HG03565 (cell line): ENCODE results near the gene PTPN23.
A peak's percentile ranks its signal among the peaks of the same experiment; 100 is the strongest.
"Not testable (repeated sequence)": the region's sequence is repeated elsewhere in the genome, so short reads cannot be mapped to it uniquely, and the experiment has no call there.

ENCODE experiments used
- ATAC-seq: cut with Tn5 transposase; IDR thresholded peaks from one replicate; pipeline ENCODE4 v1.9.1; 2021; ENCODE audit warnings: mild to moderate bottlenecking, moderate library complexity; ENCODE audit not compliant: unreplicated experiment

Gene PTPN23

DNA sequence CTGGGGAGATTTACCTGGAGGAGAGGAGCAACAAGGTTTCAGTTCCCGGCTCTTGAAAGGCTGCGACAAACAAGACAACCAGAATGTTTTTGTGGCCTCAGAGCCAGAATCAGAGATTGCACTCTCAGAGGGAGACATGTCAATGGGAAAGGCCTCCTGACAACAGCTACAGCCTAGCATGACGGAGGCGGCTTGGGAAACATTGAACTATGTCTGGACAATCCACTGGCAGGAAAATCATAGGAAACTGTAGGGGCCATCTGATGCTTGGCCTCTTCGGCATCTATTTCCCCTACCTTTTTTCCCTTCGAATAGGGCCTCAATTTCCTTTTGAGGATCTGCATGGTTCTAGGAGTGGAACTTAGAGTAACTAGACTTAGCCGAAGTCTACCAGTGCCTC is 13.2 kb upstream of the PTPN23 start:
- no peak for ATAC-seq

DNA sequence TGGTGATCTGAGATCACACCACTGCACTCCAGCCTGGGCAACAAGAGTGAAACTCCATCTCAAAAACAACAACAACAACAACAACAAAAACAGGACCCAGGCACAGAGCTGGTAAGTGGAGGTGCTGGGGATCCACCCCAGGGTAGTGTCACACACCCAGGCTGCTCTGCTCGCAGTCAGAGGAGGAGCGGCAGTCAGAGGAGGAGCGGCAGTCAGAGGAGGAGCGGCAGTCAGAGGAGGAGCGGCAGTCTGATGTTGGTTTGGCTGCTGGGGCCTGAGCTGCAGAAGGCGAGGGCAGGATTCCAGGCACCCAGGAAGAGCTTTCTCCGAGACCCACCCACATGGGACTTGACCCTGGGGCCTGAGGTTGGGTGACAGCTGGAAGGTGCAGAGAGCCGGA is 10.8 kb upstream of the PTPN23 start:
- not testable (repeated sequence) for ATAC-seq

DNA sequence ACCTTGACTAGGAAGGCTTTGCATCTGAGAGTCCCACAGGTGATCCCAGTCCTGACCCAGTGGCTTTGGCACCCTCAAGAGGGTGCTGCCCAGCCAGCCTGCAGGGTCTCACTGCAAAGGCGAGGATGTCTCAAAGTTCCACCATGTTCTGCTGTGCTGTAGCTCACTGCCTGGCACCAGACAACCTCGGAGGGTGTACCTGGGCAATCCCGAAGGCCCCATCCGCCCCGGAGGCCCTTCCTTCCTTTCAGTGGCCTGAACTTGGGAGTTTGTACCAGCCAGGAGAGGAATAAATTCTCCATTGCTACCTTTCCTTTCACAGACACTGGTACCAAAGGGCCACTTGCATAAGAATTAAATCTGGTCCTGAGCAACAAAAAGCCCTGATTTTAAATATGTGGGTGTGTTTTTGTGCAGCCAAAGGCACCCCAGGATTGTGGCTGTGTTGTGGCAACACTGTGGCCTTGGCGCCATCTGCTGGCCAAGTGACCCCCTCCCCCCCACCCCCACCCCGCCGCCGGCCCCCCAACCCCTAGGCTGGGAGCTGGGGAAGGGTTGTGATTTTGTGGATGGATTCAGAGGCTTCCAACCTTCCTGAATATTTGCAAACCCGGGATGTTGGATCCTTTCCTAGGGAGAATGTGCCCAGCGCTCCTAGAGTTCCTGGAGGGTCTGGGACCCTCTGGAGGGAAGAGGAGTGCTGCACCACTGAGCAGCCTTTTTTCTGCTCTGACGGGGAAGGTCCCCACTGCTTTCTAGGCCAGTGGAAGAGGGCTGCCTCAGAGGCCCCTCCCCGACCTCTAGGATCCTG is 9.7 kb upstream of the PTPN23 start:
- ATAC-seq, result no peak

DNA sequence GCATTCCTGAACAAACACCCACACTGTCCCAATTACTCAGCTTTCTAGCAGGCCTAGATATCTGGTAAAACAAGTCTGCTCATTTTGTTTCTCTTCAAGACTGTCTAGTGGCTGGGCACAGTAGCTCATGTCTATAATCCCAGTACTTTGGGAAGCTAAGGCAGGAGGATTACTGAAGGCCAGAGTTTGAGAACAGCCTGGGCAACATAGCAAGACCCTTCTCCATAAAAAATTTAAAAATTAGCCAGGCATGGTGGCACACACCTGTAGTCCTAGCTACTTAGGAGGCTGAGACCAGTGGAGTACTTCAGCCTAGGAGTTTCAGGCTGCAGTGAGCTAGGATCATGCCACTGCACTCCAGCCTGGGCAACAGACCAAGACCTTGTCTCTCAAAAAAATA is 6.2 kb upstream of the PTPN23 start:
- ATAC-seq, result no peak

DNA sequence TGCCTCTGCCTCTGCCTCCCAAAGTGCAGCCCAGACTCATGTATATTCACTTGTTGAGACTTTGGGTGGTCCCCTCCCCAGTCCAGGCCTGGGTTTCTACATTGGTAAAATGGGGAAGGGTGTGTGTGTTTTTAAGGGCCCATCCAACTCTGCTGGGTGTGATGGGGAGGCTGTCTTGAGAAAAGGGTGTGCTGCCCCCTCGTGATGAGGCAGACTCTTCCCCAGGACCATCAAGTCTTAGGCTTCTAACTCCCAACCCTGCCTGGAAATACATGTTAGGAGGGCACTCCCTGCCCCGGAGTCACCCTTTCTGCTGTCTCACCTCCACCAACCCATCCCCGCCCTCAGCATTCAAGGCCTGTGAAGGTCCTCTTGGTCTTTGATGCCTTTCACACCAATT is 4.4 kb upstream of the PTPN23 start:
- no peak for ATAC-seq

DNA sequence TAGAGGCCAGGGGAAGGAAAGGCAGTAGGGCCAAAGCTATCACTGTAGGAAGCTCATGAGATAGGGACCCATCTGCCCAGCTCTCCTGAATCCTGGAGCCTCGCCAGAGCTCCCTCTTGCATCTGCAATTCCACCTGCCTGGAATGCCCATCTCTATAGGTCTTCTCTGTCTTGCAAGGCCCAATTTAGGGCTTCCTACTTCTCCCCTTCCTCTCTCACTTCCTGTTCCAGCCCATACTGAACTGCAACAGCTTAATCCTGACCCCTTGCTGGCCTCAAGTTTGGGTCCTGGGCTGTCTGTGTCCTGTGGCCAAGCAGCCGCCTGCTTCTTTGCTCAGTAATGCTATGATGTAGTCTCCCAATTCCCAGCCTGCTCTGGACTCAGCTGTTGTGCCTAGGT is 3.6 kb upstream of the PTPN23 start:
- no peak for ATAC-seq

DNA sequence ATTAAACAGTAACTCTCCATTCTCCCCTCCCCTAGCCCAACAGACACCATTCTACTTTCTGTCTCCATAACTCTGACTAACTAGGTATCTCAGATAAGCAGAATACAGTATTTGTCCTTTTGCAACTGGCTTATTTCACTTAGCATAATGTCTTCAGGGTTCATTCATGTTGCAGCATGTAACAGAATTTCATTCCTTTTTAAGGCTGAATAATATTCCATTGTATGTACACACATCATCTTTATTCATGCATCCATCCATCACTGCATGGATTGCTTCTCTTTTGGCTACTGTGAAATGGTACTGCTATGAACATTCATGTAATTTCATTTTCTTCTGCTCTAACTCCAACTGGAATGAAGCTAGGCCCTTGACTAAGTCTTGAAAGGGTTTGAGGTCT is 2.0 kb upstream of the PTPN23 start:
- ATAC-seq, result no peak

DNA sequence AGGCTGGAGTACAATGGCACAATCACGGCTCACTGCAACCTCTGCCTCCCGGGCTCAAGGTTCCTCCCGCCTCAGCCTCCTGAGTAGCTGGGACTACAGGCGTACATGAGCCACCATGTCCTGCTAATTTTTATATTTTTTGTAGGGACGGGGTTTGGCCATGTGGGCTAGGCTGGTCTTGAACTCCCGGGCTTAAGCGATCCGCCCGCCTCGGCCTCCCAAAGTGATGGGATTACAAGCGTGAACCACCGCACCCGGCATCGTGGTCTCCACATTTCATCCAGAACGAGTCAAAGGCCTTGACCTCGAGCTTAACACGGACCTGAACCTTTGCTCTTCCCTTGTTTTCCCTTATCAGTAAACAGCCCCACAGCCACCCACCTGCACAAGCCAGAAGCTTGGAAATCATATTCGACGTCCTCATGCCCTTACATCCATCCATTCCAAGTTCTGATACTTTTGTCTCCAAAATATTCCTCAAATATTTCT is 1.4 kb upstream of the PTPN23 start:
- ATAC-seq, result no peak

DNA sequence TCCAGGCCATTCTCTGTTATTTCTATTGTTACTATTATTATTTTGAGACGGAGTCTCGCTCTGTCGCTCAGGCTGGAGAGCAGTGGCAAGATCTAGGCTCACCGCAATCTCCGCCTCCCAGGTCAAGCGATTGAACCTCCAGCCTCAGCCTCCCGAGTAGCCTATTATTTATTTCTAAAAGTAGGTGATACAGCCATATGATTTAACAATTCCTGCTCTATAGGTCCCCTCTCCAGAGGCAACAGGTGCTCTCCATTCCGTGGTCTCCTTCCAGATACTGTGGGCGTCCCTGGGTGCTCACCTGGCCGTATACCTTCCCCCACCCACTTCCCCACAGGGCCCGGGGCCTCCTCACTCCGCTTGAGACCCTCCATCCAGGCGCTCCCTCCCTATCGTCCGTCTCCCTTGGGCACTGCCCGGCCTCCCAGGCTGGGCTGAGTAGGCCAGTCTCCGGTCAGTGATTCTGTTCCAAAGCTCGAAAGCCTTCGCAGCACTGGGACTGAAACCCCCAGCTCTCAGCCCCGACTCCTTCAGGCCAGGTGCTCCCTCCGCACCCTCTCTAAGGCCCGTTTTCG is 708 bp upstream of the PTPN23 start:
- ATAC-seq, result no peak

DNA sequence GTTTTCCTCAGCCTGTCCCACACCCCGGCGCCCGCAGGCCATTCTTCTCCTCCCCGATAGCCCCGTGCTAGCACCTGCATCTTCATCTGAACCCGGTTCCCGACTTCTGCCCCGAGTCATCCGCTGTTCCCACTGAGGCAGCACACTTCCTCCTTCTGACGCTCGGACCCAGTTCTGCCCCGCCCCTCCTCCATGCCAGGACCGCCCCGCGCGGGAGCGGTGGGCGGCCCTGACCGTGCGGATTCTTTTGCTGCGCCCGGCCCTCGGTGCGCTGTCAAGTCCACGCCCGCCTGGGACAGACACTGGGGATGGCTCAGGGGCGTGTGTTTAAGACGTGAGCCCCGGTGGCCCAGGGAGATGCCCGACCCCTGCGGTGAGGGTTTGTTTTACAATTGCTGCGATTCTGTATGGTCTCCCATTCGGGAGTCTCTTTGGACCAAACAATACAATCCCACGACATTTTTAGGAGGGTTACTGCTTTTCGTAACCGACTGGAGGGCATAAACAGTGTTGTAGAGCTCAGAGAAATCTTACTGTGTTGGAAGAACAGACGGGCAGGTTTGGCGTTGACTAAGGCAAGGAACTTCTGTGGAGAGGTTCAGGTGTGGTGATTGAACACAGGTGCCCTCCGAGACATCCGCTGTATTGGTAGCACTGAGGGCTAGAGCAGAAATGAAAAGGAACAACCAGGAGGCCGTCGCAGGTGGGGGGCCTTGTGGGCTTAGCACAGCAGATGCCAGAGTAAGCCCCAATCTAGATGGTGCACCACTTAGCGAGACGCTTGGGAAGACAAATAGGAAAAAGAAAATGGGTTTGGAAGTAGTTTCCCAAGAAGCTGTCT is 716 bp downstream of the PTPN23 start:
- peak; percentile 40 for ATAC-seq

DNA sequence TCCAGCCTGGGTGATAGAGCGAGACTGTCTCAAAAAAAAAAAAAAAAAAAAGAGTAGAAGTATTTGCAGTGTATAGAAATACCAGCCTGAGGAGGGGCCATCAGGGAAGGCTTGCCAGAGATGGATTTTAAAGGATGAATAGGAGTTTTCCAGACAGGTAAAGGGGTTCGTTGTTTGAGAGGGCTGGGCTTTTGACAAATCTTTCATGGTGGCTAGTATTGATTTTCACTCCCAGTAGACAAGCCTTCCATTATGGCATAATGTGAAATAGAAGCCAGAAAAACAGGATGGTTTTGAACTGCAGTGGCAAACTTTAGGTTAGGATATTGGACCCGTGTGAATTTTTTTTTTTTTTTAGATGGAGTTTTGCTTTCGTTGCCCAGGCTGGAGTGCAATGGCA is 3.6 kb downstream of the PTPN23 start:
- ATAC-seq, result no peak

DNA sequence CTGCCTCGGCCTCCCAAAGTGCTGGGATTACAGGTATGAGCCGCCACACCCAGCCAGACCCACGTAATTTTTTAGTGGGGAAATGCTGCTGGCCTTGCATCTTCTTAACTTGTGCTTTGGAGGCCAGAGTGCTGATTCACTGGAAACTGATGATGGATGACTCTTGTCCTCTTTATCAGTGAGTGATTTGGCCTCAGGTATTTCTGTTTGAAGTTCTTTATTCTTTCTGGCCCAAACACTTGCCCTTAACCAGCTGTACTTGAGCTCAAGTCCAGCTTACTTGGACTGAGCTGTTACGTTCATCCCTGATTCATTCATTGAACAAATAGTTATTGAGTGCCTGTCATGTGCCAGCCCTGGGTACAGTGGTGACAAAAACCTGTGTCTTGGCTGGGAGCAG is 4.2 kb downstream of the PTPN23 start:
- no peak for ATAC-seq

DNA sequence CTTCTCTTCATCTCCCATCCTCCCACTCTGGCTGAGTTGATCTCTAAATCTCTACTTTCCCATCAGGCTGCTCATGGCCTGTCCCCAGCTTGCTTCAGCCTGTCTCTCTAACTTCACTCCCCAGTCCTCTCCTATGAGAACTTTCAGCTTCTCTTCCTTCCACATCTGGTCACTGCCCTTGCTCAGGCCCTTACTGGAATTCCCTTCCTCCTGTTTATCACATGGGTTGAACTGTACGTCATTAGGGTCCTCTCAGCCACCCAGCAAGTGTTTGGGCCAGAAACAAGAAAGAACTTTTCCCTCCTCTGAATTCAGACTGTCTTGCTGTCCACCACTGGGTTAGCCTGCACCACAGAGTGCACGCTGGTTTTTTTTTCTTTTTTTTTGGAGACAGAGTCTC is 5.0 kb downstream of the PTPN23 start:
- ATAC-seq, result no peak

DNA sequence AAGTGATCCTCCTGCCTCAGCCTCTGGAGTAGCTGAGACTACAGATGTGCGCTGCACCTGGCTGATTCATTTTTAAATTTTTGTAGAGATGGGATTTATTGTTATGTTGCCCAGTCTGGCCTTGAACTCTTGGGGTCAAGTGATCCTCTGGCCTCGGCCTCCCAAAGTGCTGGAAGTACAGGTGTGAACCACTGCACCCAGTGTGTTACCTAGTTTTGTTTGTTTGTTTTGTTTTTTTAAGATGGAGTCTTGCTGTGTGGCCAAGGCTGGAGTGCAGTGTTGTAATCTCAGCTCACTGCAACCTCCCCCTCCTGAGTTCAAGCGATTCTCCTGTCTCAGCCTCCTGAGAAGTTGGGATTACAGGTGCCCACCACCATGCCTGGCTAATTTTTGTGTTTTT is 12.1 kb downstream of the PTPN23 start:
- ATAC-seq, result no peak

DNA sequence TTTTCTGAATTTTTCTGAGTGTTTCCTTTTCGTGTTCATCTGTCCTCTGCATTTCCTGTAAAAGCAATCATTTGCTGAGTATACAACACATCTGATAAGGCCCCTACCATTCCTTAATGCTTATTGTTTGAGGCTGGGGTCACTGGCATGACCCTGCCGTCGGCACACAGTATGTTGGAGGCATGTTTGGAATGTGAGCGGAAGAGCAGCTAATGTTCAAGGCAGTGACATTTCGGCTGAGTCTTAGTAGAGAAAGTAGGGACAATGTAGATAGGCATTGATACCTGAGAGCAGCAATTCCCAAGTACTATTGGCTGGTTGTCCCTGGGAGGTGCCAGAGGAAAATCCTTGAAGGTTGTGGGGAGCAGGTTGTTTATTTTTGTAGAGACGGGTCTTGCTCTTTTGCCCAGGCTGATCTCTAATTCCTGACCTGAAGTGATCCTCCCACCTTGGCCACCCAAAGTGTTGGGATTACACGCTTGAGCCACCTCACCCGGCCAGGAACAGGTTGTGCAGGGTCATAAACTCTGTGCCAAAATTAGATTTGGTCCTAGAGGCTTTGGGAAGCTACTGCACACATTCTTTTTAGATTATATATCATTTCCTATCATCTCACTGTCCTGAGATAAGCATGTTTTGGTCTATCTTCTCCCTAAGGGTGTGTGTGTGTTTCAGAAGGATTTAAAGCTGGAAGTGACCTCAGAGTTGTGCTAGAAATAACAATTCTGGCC is 13.5 kb downstream of the PTPN23 start:
- no peak for ATAC-seq

DNA sequence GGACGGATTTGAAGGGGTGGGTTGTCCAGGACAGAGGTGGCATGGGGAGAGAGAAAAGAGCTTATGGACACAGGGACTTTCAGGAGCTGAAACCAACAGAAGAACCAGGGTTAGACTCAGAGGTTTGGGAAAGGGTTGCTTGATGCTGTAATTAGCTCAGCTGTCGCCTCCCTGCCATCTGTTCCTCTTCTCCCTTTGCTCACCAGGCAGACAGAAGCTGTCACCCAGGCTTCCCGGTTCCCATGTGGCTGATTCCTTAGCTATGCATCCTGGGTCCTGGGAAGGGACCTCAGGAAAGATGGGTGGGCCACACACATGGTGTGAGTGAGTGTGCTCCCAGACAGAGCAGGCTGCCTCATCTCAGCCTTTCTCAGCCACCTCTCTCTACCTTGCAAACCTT is 14.1 kb downstream of the PTPN23 start:
- no peak for ATAC-seq

DNA sequence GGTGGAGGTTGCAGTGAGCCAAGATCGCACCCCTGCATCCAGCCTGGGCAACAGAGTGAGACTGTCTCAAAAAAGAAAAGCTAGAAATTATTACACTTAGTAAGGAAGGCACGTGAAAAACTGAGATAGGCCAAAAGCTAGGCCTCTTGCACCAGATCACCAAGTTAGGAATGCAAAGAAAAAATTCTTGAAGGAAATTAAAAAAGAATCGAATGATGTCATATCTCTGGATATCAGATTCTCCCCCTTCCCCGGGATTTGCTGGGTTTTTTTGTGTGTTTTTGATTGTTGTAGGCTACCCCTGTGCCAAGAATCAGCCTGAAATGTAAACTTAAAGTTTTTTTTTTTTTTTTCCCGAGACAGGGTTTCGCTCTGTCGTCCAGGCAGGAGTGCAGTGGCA is 17.4 kb downstream of the PTPN23 start:
- ATAC-seq, result no peak

DNA sequence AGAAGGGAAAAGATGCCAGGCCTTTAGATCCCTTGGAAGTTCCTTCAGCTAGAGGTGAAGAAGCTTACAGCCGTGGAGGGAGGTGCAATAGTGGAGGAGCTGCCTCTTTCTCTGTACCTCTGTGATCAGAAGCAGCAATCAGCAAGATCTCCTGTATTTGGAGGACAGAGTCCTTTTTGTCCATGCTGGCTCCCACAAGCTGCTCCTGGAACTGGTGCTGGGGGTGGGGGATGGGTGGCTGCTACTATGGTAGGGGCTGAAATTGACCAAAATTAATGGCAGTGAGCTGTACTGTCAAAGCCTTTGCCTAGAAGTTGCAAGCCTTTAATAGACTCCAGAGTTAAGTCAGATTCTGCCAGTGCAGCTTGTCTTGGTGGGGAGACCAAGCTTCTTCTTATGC is 18.2 kb downstream of the PTPN23 start:
- no peak for ATAC-seq

DNA sequence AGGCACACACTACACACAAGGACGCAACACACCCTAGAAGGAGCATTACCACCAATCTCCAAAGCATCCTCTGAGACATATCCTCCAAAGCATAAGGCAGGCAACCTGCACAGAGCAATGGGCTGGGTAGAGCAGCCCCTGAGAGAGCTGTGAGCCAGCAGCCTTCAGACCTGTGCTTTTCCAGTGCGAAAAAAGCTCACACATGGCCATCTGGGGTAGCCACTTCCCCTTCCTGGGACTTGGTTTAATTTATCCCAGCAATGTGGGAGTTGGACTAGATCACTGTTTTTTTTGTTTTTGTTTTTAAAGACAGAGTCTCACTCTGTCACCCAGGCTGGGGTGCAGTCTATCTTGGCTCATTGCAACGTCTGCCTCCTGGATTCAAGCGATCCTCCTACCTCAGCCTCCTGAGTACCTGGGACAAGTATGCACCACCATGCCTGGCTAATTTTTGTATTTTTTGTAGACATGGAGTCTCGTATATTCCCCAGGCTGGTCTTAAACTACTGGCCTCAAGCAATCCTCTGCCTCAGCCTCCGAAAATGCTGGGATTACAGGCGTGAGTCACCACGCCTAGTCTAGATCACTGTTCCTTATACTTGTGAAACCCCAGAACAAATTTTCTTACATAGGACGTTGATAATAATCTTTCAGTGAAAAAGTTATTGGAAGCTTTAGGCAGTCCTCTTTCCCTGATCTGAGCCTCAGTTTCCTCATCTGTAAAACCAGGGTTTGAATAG is 18.9 kb downstream of the PTPN23 start:
- ATAC-seq, result no peak

DNA sequence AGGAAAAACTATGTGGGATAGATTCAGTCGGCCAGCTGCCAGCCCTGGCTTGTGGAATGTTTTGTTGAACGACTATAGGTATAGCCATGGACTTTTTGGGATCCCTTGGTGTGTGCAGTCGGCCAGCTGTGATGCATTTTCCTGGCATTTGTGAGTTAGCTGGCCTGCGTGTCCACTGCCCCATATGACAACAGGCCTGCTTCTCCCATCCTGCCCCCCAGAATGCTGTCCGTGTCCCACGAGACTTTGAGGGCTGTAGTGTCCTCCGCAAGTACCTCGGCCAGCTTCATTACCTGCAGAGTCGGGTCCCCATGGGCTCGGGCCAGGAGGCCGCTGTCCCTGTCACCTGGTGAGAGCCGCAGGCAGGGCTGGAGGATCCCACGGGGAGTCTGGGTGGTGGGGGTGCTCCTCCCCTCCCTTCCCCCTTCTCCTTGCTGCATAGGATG is 23.6 kb downstream of the PTPN23 start:
- no peak for ATAC-seq
